Neural crest cell (in vitro differentiated cells): ENCODE results near the gene PROP1. TPM values are rescaled to one million over a fixed set of nuclear protein-coding genes. Genes with fewer than 3 reads are reported as not detected.
"Not testable (repeated sequence)": the region's sequence is repeated elsewhere in the genome, so short reads cannot be mapped to it uniquely, and the experiment has no call there.

Source experiments
- DNase-seq: peaks from one replicate; pipeline ENCODE4 v3.0.0; 2021; ENCODE audit warnings: low read depth, mixed read lengths, low spot score
- H3K27ac Mint-ChIP-seq: one replicate; pipeline ENCODE4 v1.8.0; 2021; ENCODE audit warnings: mild to moderate bottlenecking, mixed read lengths; ENCODE audit not compliant: unreplicated experiment
- H3K27me3 Mint-ChIP-seq: 2 replicates; pipeline ENCODE4 v1.8.0; 2021; ENCODE audit warnings: low read depth, mild to moderate bottlenecking, mixed read lengths
- H3K36me3 Mint-ChIP-seq: 2 replicates; pipeline ENCODE4 v1.8.0; 2021; ENCODE audit warnings: low read depth, mild to moderate bottlenecking, mixed read lengths
- H3K4me1 Mint-ChIP-seq: 2 replicates; pipeline ENCODE4 v1.8.0; 2021; ENCODE audit warnings: mixed read lengths
- H3K4me3 Mint-ChIP-seq: one replicate; pipeline ENCODE4 v1.8.0; 2021; ENCODE audit warnings: mild to moderate bottlenecking, mixed read lengths
- H3K9me3 Mint-ChIP-seq: 2 replicates; pipeline ENCODE4 v1.8.0; 2021; ENCODE audit warnings: mixed read lengths
- CTCF ChIP-seq: fragments of 200-600 bp; sonication (generic); conservative IDR thresholded peaks from 2 replicates; pipeline ENCODE4 v1.5.0; 2021; ENCODE audit warnings: antibody characterized with exemption, mild to moderate bottlenecking
- total RNA-seq: library from RNA; stranded (reverse); gene quantifications from 2 replicates; pipeline ENCODE4 v1.2.1, GENCODE V29; 2021

PROP1 gene
- total RNA-seq, 1 donor from 2014 or later: not detected

- peaks cover 6% of the 10 kb centered on the region for H3K9me3 Mint-ChIP-seq
- H3K4me1 Mint-ChIP-seq: no peaks in the 10 kb centered on the region
- TF ChIP-seq CTCF: no peak
- H3K27ac Mint-ChIP-seq: no peak overlapping the region
- H3K27me3 Mint-ChIP-seq: no peaks in the 10 kb centered on the region
- DNase-seq: no peak
- H3K36me3 Mint-ChIP-seq: peaks cover 12% of the 10 kb centered on the region
- H3K4me3 Mint-ChIP-seq: no peak overlapping the region
Measured at GRCh38 chr5:177972613-177973012, 23.4 kb downstream of the PROP1 start.

GRCh38 chr5:177972014-177972413 lies 24.0 kb downstream of the PROP1 start:
- DNase-seq, H3K9me3 Mint-ChIP-seq, H3K4me3 Mint-ChIP-seq, H3K4me1 Mint-ChIP-seq, H3K27ac Mint-ChIP-seq, H3K27me3 Mint-ChIP-seq: not testable (repeated sequence)
- H3K36me3 Mint-ChIP-seq: peaks cover 12% of the 10 kb centered on the region

GRCh38 chr5:177968661-177969211 lies 27.3 kb downstream of the PROP1 start:
- Mint-ChIP-seq H3K36me3 (peaks cover 9% of the 10 kb centered on the region), H3K9me3 (no peaks in the 10 kb centered on the region), H3K4me1 (no peaks in the 10 kb centered on the region), H3K27me3 (no peaks in the 10 kb centered on the region), H3K4me3 (no peak overlapping the region), H3K27ac (no peak overlapping the region)
- DNase-seq: no peak
- TF ChIP-seq CTCF: no peak

GRCh38 chr5:177967221-177967887 lies 28.7 kb downstream of the PROP1 start:
- TF ChIP-seq CTCF: no peak
- Mint-ChIP-seq H3K4me1 (no peaks in the 10 kb centered on the region), H3K27ac (no peak overlapping the region), H3K36me3 (peaks cover 13% of the 10 kb centered on the region), H3K27me3 (no peaks in the 10 kb centered on the region), H3K4me3 (no peak overlapping the region), H3K9me3 (no peaks in the 10 kb centered on the region)
- DNase-seq: no peak

- Mint-ChIP-seq H3K27me3 (no peaks in the 10 kb centered on the region), H3K27ac (no peak overlapping the region), H3K4me1 (no peaks in the 10 kb centered on the region), H3K36me3 (peaks cover 13% of the 10 kb centered on the region), H3K9me3 (no peaks in the 10 kb centered on the region), H3K4me3 (no peak overlapping the region)
- DNase-seq: no peak
- TF ChIP-seq CTCF: no peak
Measured at GRCh38 chr5:177966839-177967166, 29.2 kb downstream of the PROP1 start.

- Mint-ChIP-seq H3K27ac (no peak overlapping the region), H3K27me3 (no peaks in the 10 kb centered on the region), H3K4me1 (no peaks in the 10 kb centered on the region), H3K36me3 (peaks cover 9% of the 10 kb centered on the region), H3K9me3 (no peaks in the 10 kb centered on the region), H3K4me3 (no peak overlapping the region)
- no peak for TF ChIP-seq CTCF
- no peak for DNase-seq
Measured at GRCh38 chr5:177966009-177966838, 29.8 kb downstream of the PROP1 start.
